GM21723 (cell line): ENCODE results near the gene SMKR1.
"Not testable (repeated sequence)": the region's sequence is repeated elsewhere in the genome, so short reads cannot be mapped to it uniquely, and the experiment has no call there.

Experiments
- ATAC-seq: cut with Tn5 transposase; IDR thresholded peaks from one replicate; pipeline ENCODE4 v1.9.1; 2021; ENCODE audit warnings: mild to moderate bottlenecking, moderate library complexity; ENCODE audit not compliant: unreplicated experiment

The SMKR1 gene

DNA sequence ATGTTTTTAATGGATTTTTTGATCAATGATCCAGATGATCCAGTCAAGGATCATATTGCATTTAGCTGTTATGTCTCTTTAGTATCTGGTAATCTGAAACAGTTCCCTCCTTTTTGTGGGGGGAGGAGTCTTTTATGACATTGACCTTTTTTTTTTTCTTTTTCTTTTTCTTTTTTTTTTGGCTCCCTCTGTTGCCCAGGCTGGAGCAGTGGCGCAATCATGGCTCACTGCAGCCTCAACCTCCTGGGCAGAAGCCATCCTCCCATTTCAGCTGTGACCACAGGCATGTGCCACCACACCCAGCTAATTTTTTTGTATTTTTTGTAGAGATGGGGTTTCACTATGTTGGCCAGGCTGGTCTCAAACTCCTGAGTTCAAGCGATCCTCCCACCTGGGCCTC, 22.1 kb downstream of the SMKR1 start:
- ATAC-seq: not testable (repeated sequence)

DNA sequence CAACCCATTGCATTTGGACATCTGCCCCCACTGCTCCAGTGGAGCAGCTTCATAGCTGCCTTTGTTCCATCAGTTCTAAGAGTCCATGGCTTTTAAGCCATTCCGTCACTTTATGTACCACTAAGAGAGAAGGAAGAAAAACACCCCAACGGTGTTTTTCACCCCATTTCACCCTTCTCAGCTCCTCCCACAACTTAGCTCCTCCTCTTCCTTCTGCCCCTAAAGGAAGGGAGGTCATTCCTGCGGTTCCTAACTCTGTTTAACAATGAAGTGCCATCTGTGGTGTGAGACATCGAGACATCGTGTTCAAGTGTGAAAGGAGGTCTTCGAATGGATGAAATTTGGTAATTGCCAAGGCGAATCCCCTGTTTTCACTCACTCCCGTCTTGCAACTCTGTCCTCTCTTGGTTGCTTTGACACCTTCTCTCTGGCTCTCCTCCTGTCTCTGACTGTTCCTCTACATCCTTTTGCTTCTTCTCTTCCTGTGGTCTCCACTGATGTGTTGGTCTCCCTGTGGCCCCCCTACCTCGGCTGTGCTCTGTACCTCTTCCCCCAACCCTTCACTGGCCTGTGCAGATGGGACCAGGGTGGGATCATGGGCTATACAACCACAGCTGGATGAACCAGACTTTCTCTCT, 23.0 kb downstream of the SMKR1 start:
- ATAC-seq: no peak

DNA sequence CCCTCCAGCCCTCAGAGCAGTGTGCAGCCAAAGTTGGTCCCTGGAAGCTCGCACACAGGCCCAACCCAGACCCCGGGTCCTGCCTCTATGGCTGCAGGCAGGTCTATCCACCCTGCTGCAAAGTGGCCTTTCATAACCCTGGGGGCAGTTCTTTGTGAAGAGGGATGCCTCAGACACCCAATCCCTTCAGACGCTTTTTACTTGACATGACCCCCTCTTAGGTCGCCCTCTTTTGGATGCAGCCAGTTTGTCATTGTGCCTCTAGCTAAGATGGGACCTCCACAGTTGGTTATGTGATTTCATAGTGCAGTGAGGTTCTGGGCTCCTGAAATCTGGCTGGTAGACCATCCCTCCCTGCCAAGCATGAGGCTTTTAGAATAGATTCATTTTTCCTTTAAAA, 27.3 kb downstream of the SMKR1 start:
- ATAC-seq: no peak

DNA sequence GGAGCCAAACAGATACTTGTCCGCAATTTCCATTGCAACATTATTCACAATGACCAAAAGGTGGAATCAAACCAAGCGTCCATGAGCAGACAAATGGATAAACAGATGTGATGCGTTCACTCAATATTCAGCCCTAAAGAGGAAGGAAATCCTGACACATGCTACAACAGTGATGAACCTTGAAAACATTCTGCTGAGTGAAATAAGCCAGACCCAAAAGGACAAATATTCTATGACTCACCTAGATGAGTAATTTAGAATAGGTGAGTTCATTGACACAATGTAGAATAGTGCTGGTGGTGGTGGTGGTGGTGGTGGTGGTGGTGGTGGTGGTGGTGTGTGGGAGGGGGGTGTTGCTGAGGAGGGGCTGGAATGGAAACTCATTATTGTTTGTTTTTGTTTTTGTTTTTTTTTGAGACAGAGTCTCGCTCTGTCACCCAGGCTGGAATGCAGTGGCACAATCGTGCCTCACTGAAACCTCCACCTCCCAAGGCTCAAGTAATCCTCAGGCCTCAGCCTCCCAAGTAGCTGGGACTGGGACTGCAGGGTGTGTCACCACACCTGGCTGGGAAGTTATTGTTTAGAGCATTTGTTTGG, 28.6 kb downstream of the SMKR1 start:
- ATAC-seq: no peak

- ATAC-seq: no peak
These were observed 29.4 kb downstream of the SMKR1 start for GRCh38 chr7:129531721-129532120.

GRCh38 chr7:129532375-129532774, 30.0 kb downstream of the SMKR1 start:
- no peak for ATAC-seq

GRCh38 chr7:129534558-129535274, 32.4 kb downstream of the SMKR1 start:
- ATAC-seq: not testable (repeated sequence)

DNA sequence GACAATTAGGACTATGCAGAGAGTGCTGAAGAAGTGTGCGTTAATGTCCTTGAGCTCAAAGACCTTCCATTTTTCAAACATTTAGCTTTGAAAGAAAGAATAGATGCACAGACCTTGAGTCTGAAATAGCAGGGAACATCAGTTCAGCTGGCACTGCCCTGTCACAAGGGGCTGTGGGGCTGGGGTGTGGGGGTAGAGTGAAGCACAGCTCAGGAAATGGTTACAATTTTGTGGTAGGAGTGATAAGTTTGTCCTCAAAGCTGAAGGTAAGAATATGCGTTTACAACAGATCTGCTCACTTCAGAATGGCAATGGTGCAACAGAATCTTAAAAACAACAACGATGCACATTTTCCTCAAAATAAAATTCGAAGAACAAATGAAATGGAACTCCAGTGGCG, 33.6 kb downstream of the SMKR1 start:
- ATAC-seq: no peak

- ATAC-seq: no peak
These were observed 34.0 kb downstream of the SMKR1 start for GRCh38 chr7:129536323-129536722.

DNA sequence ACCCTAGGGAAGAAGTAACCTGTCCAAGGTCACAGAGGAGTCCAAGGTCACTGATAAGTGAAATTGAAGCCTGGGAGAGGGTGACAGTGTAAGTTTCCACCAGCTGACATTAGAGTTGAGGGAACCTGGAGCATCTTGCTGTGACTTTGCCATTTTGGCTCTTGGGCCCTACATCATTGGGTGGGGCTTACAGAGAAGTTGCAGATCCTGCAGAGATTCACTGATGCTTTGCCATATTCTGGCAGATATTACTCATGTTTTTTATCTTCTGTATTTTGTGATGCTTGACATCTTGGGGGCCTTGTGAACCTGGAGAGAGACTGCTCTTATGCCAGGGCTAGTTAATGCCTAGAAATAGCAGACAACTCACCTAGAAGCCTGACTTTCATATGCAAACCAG, 36.5 kb downstream of the SMKR1 start:
- no peak for ATAC-seq

DNA sequence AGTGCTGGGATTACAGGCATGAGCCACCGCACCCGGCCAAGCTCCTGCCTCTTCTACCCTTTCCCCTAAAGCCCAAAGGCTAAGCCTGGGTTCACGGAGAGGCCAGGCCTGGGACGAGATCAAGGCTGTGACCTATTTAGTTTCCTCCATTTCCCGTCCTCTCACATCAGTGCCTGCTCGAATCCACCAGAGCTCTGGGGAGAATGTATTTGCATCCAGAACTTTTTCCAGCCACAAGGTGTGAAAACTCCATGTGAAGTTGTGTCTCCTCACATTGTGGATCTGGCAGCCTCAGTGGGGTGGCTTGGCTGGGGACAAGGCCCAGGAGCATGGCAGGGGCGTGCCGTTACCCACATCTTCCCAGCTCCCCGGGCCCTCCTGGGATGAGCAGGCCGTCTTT, 38.0 kb downstream of the SMKR1 start:
- ATAC-seq: no peak

GRCh38 chr7:129544700-129545099, 42.4 kb downstream of the SMKR1 start:
- ATAC-seq: no peak

- ATAC-seq: no peak
These were observed 48.5 kb downstream of the SMKR1 start for GRCh38 chr7:129550693-129551360.

DNA sequence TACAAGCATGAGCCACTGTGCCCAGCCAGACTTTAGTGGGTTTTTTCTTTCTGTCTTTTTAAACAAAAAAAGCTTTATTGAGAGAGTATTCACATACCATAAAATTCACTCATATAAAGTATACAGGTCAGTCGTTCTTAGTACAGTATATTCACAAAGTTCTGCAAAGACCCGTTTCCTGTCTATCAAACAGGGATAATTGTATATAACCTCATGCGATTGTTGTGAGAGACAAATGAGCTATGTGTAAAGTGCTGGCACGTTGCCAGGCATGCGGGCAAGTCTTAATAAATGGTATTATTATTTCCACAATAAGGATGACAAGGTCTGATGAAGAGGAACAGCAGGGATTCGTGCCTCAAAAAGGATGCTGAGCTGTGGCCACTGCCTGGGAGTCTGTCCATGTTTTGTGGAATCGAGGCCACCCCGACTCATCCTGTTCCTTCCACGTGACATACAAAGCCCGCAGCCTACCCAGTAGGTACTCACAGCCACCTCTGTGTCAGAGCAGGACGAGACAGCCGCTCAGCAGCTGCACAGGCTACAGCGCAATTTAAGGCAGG, 51.6 kb downstream of the SMKR1 start:
- ATAC-seq: no peak

- ATAC-seq: no peak
These were observed 54.3 kb downstream of the SMKR1 start for GRCh38 chr7:129556607-129557133.

GRCh38 chr7:129557686-129558481, 55.6 kb downstream of the SMKR1 start:
- ATAC-seq: no peak

GRCh38 chr7:129559564-129559963, 57.2 kb downstream of the SMKR1 start:
- no peak for ATAC-seq

GRCh38 chr7:129560831-129561230, 58.5 kb downstream of the SMKR1 start:
- ATAC-seq: no peak

DNA sequence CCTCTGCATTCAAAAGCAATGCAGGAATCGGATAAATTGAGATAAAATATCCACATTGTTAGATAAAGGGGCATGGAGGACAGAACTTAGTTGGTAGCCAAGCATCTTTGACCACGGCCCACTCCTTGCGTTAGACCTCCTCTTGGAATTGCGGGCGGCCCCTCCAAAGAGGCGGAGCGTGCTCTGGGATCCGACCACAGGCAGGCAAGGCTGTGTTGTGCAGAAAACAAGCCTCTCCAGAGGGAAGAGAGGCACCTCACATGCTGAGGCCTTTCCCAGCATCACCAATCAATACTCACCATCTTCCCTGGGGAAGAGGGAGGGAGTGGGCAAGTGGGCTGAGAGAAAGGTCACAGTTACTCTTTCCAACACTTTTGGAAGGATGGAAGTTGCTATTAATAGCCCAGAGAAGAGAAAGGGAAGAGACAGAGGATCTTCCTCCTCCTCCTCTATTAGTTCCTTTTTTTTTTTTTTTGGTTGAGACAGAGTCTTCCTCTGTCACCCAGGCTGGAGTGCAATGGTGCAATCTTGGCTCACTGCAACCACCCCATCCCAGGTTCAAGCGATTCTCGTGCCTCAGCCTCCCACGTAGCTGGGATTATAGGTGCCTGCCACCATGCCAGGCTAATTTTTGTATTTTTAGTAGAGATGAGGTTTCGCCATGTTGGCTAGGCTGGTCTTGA, 59.5 kb downstream of the SMKR1 start:
- no peak for ATAC-seq
